ENCODE results near the gene ELMO1. TPM values are rescaled to one million over a fixed set of nuclear protein-coding genes. Genes with fewer than 3 reads are reported as not detected.

Gene ELMO1
- total RNA-seq, 2 experiments from 2014 or later, result 65.2 to 67.7 TPM

DNA sequence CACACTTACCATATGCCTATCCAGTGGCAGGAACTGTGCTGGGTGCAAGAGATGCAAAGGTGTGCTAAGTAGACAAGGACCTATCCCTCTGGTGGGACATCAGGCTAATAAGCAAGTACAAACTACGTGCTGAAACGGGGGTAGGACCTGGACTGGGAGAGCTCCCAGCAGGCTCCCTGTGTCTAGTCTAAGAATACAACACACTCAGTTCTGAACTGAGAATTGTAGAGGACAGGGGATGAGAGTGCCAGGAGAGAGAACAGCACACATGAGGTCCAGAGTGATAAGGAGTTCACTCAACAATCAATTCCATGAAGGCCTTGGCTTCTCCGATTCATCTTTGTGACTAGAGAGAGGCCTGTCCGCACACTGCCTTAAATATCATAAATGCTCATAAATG lies 253.7 kb downstream of the ELMO1 start:
- CTCF ChIA-PET, result interaction anchor here (1.5 kb wide), 1 partner anchor 208 kb away, joined by 3 read pairs; no protein-coding TSS in a partner anchor
- POLR2A ChIA-PET, result no interaction called here

- POLR2A ChIA-PET, result no interaction called here
- CTCF ChIA-PET, result interaction anchor here (1.1 kb wide), 1 partner anchor 159 kb away, joined by 3 read pairs; no protein-coding TSS in a partner anchor
Observed at GRCh38 chr7:37193775-37194135, 254.9 kb downstream of the ELMO1 start.

DNA sequence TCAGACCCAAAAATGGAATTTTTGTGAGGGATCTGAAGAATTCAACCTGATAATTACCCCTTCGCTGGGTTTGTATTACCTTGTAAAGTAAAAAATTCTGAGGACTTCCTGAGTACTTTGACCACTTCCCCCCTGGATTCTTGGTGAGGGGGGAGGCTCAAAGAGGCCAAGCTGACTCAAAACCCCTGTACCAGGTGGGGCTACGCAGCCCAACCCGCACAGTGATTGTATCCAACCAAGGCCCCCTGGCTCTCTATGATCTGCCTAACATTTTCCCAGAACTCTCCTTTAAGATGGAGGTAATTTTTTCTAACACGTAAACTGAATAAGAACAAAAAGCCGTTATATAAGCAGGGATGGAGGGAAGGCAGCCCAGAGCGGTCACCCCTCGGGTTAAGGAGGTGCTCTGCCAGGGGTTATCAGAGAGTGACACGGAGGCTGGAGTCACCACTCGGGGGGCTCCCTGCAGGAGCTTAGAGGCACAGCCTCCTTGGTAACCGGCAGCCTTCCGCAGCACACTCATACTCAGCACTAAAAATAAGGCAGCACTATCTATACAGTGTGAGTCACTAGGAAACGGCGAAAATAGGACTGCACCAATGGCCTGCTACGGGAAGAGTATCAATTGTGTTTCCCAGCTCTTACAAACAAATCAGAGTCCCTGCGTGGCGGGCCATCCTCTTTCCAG lies 255.4 kb downstream of the ELMO1 start:
- POLR2A ChIA-PET, result no interaction called here
- CTCF ChIA-PET, result interaction anchor here (1.1 kb wide), 1 partner anchor 160 kb away, joined by 3 read pairs; no protein-coding TSS in a partner anchor

- POLR2A ChIA-PET, result no interaction called here
- CTCF ChIA-PET, result no interaction called here
Observed at GRCh38 chr7:37191797-37192196, 256.9 kb downstream of the ELMO1 start.

GRCh38 chr7:37187179-37187578 lies 261.5 kb downstream of the ELMO1 start:
- ChIA-PET CTCF (no interaction called here), POLR2A (no interaction called here)

DNA sequence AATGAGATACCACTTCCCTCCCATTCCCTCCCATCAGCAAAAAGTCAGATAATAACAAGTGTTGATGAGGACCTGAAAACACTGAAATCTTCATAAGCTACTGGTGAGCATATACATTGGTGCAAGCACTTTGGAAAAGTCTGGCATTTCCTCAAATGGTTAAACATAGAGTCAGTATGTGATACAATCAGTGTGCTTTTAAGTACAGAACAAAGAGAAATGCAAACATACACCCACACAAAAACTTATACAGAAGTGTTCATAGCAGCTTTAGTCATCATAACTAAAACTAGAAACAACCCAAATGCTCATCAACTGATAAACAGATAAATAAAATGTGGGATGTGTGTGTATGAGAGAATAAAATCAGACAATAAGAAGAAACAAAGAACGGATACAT lies 261.9 kb downstream of the ELMO1 start:
- POLR2A ChIA-PET, result no interaction called here
- CTCF ChIA-PET, result no interaction called here

- POLR2A ChIA-PET, result no interaction called here
Observed at GRCh38 chr7:37181550-37181932, 267.1 kb downstream of the ELMO1 start.

GRCh38 chr7:37180828-37181549 lies 267.7 kb downstream of the ELMO1 start:
- ChIA-PET POLR2A (no interaction called here), CTCF (interaction anchor here (1.4 to 1.8 kb wide), 5 partner anchors 19 to 510 kb away, joined by 4 to 13 read pairs (median 6); no protein-coding TSS in a partner anchor)

More at GRCh38 chr7:37181550-37181932, 267.1 kb downstream of the ELMO1 start:
- CTCF ChIA-PET, result interaction anchor here (0.6 to 1.8 kb wide), 19 partner anchors 9 to 694 kb away, joined by 3 to 13 read pairs (median 4); no protein-coding TSS in a partner anchor

- ChIA-PET POLR2A (no interaction called here), CTCF (no interaction called here)
Observed at GRCh38 chr7:37176079-37176478, 272.6 kb downstream of the ELMO1 start.

- POLR2A ChIA-PET, result no interaction called here
- CTCF ChIA-PET, result no interaction called here
Observed at GRCh38 chr7:37174460-37174859, 274.2 kb downstream of the ELMO1 start.

DNA sequence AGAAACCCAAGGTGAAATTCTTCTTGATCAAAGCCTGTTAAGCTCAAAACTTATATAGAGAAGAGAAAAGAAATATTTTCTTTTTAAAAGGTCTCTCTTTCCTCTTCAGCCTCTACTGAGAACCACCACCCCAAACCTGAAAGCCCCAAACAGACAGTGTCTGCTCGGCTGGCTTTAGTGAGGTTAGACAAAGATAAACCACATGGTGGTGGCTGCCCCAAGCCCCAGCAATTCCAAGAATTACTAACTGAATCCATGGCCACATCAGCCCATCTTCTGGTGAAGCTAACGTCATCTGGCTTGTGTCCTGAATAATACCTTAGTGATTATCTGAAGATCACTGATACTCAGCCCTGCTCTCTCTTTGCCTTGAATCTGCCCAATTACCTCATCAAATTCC lies 275.0 kb downstream of the ELMO1 start:
- POLR2A ChIA-PET, result no interaction called here
- CTCF ChIA-PET, result no interaction called here

DNA sequence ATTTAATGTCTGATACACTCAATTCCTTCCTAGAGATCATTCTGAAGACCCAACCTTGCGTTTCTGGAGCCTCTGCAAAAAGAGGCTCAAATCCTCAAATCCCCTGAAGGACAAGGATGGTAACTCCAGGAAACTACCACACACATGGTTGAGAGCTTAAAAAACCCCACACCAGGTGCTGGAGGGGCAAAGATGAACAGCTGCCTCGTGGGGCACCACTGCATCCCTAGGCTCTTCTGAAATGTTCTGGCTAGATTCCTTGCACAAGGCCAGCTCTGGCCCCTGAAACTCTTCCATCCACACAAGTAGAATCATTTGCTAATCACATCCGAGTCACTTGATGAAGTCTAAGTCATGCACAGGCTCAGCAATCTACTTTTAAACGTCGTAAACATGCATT lies 286.6 kb downstream of the ELMO1 start:
- ChIA-PET POLR2A (no interaction called here), CTCF (interaction anchor here (1.5 kb wide), 1 partner anchor 9 kb away, joined by 3 read pairs; no protein-coding TSS in a partner anchor)

DNA sequence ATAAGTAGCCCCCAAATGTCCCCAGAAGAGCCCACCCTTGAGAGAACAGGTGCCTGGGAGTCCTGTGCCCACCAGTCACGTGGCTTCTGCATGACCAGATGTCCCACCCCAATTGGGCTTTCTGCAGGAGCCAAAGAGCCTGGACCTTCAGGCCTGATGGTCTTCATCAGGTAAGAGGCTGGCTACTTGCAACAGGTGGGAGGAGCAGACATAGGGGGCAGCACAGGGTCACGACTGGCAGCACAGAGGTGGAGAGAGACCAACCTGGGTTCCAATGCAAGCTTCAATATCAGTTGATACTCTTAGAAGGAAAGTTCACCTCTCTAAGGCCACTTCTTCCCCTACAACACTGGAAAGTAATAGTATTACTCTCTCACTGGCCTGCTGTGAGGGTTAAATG lies 288.0 kb downstream of the ELMO1 start:
- ChIA-PET POLR2A (no interaction called here), CTCF (no interaction called here)

DNA sequence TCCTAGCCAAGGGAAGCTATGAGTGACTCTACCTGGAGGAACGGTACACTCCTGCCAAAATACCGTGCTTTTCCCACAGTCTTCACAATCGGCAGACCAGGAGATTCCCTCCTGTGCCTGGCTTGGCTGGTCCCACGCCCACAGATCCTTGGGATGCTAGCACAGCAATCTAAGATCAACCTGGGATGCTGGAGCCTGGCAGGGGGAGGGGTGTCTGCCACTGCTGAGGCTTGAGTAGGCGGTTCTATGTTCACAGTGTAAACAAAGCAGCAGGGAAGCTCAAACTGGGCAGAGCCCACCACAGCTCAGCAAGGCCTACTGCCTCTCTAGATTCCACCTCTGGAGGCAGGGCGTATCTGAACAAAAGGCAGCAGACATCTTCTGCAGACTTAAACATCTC lies 295.3 kb downstream of the ELMO1 start:
- ChIA-PET POLR2A (no interaction called here), CTCF (no interaction called here)

GRCh38 chr7:37151741-37152413 lies 296.8 kb downstream of the ELMO1 start:
- ChIA-PET CTCF (interaction anchor here (0.9 to 1.2 kb wide), 2 partner anchors 10 to 30 kb away, joined by 3 read pairs; no protein-coding TSS in a partner anchor), POLR2A (no interaction called here)

GRCh38 chr7:37150856-37151255 lies 297.8 kb downstream of the ELMO1 start:
- CTCF ChIA-PET, result no interaction called here
- POLR2A ChIA-PET, result no interaction called here

- CTCF ChIA-PET, result no interaction called here
- POLR2A ChIA-PET, result no interaction called here
Observed at GRCh38 chr7:37150180-37150579, 298.5 kb downstream of the ELMO1 start.

DNA sequence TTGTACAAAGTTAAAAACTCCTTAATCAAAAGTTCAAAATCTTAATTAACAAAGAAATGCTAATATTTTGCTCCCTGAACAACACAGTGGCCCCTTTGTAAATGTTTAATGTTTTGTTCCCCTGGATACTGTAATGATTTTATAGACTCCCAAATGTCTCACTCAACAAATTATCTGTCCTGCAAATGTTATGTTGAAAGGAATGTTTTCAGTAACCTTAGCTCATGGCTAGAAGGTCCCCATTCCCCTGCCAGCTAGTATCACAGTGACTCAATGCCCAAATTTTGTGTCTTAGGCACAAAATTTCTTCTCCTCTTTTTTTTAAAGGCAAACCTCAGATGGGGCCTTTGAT lies 298.9 kb downstream of the ELMO1 start:
- POLR2A ChIA-PET, result no interaction called here

GRCh38 chr7:37149051-37149772 lies 299.5 kb downstream of the ELMO1 start:
- CTCF ChIA-PET, result no interaction called here
- POLR2A ChIA-PET, result no interaction called here

More for the DNA sequence above, 298.9 kb downstream of the ELMO1 start:
- CTCF ChIA-PET, result no interaction called here

- ChIA-PET CTCF (no interaction called here), POLR2A (no interaction called here)
Observed at GRCh38 chr7:37145682-37146081, 303.0 kb downstream of the ELMO1 start.

Measured in activated CD8-positive, alpha-beta memory T cell treated with anti-CD3 and anti-CD28 coated beads for 36 hours (primary cell).